GM19023 (cell line): ENCODE data around the gene RNASE11.

Experiments
- ATAC-seq: cut with Tn5 transposase; IDR thresholded peaks from one replicate; pipeline ENCODE4 v1.9.1; 2021; ENCODE audit warnings: mild to moderate bottlenecking, moderate library complexity; ENCODE audit not compliant: unreplicated experiment

The RNASE11 gene

GRCh38 chr14:20546877-20547276 is 40.9 kb downstream of the RNASE11 start:
- no peak for ATAC-seq

- ATAC-seq: no peak
Observed at GRCh38 chr14:20539906-20540305, 47.9 kb downstream of the RNASE11 start.
